Urothelium cell line (cell line): ENCODE results near the gene NCKAP1.
A peak's percentile ranks its signal among the peaks of the same experiment; 100 is the strongest.
"Not testable (repeated sequence)": the region's sequence is repeated elsewhere in the genome, so short reads cannot be mapped to it uniquely, and the experiment has no call there.

ENCODE experiments used
- DNase-seq: peaks from one replicate; pipeline ENCODE4 v3.0.0; 2011; ENCODE audit warnings: low spot score, mixed read lengths
- FAIRE-seq: peaks from 2 replicates; lab custom pipeline; 2011; peaks lifted over from hg19 to GRCh38; lab: Jason Lieb, UNC

Gene NCKAP1

GRCh38 chr2:183038341-183039300, at the start of gene NCKAP1:
NCKAP1 (minus strand) TSS chr2:183038457; CDS start chr2:183038099, 358 bp downstream.
- peak; percentile 97 for DNase-seq
- FAIRE-seq: peak; percentile 40

- FAIRE-seq (no peak), DNase-seq (no peak)
These were observed 43.7 kb upstream of the NCKAP1 start for GRCh38 chr2:183081911-183082310.

GRCh38 chr2:183079139-183079775, 41.0 kb upstream of the NCKAP1 start:
- no peak for DNase-seq
- FAIRE-seq: no peak

- peak; percentile 68 for FAIRE-seq
- peak; percentile 96 for DNase-seq
These were observed 40.3 kb upstream of the NCKAP1 start, which contains the start of gene DUSP19 for GRCh38 chr2:183078464-183079138. DUSP19 (plus strand) TSS chr2:183078747; CDS start chr2:183078934, 187 bp downstream.

GRCh38 chr2:183078163-183078463, 39.9 kb upstream of the NCKAP1 start:
- FAIRE-seq (peak; percentile 40), DNase-seq (no peak)

GRCh38 chr2:183072177-183072576, 33.9 kb upstream of the NCKAP1 start:
- no peak for DNase-seq
- FAIRE-seq: no peak

- DNase-seq (no peak), FAIRE-seq (no peak)
These were observed 32.9 kb upstream of the NCKAP1 start for GRCh38 chr2:183070942-183071844.

- FAIRE-seq (no peak), DNase-seq (no peak)
These were observed 30.9 kb upstream of the NCKAP1 start for GRCh38 chr2:183069174-183069573.

GRCh38 chr2:183068561-183068960, 30.3 kb upstream of the NCKAP1 start:
- DNase-seq (no peak), FAIRE-seq (peak; percentile 42)

- no peak for FAIRE-seq
These were observed 24.8 kb upstream of the NCKAP1 start for GRCh38 chr2:183063083-183063482.

GRCh38 chr2:183060571-183061231, 22.4 kb upstream of the NCKAP1 start:
- FAIRE-seq: peak; percentile 79
- DNase-seq: no peak

More at GRCh38 chr2:183063083-183063482, 24.8 kb upstream of the NCKAP1 start:
- DNase-seq: no peak

- FAIRE-seq: no peak
- peak; percentile 51 for DNase-seq
These were observed 21.3 kb upstream of the NCKAP1 start for GRCh38 chr2:183059561-183059960.

GRCh38 chr2:183057333-183057985, 19.2 kb upstream of the NCKAP1 start:
- no peak for FAIRE-seq
- DNase-seq: no peak

GRCh38 chr2:183049420-183049819, 11.2 kb upstream of the NCKAP1 start:
- DNase-seq: no peak
- no peak for FAIRE-seq

GRCh38 chr2:183047486-183048125, 9.3 kb upstream of the NCKAP1 start:
- not testable (repeated sequence) for DNase-seq, FAIRE-seq

GRCh38 chr2:183043580-183043979, 5.3 kb upstream of the NCKAP1 start:
- not testable (repeated sequence) for DNase-seq, FAIRE-seq

- no peak for FAIRE-seq
- no peak for DNase-seq
These were observed 2.3 kb upstream of the NCKAP1 start for GRCh38 chr2:183040604-183041003.

GRCh38 chr2:183037553-183038340, 510 bp downstream of the NCKAP1 start:
- peak; percentile 50 for DNase-seq

More at GRCh38 chr2:183037553-183038340, 510 bp downstream of the NCKAP1 start:
- no peak for FAIRE-seq
